HG02870 (cell line): ENCODE data around the gene NOD2.

Source experiments
- ATAC-seq: cut with Tn5 transposase; IDR thresholded peaks from one replicate; pipeline ENCODE4 v1.9.1; 2021; ENCODE audit warnings: mild to moderate bottlenecking, moderate library complexity; ENCODE audit not compliant: unreplicated experiment

NOD2 gene

DNA sequence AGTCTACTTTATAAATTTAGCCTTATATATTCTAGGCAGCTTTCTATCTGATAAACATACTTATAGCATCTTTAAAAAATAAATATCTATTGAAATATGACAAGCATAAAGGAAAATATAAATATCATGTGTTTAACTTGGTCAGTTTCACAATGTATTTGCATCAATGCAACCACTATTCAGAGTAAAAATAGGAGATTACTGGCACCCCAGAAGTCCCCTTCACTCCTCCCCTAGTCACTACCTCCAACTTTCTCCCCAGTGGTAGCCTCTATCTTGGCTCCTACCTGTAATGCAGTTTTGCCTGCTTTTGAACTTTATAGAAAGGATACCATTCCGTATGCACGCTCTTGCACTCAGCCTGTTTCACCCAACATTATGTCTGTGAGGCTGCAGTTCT is 3.2 kb upstream of the NOD2 start:
- no peak for ATAC-seq

DNA sequence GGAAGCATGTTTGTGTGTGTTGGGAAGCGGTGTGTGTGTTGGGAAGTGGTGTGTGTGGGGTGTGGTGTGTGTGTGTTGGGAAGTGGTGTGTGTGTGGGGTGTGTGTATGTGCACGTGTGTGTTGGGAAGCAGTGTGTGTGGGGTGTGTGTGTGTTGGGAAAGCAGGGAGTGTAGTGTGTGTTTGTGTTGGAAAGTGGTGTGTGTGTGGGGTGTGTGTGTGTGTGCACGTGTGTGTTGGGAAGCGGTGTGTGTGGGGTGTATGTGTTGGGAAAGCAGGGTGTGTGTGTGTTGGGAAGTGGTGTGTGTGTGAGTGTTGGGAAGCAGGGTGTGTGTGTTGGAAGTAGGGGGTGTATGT is 785 bp upstream of the NOD2 start:
- ATAC-seq: no peak

DNA sequence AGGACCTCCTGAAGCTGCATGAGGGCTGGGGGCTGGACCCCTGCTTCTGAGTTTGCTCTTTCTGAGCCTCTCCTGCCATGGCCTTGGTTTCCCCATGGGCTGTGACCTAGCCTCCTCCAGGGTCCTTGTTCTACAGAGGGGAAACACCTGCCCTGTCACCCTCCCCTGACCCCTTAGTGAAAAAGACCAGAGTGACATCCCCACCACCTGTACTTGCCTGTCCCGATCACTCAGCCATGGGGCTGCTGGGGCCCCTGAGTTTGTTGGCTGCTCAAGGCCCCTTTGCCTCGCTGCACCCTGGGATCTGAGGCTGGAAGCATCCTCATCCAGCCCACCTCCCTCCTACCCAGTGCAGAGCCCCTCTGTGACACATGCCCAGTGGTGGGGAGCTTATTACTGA is 800 bp downstream of the NOD2 start:
- no peak for ATAC-seq

DNA sequence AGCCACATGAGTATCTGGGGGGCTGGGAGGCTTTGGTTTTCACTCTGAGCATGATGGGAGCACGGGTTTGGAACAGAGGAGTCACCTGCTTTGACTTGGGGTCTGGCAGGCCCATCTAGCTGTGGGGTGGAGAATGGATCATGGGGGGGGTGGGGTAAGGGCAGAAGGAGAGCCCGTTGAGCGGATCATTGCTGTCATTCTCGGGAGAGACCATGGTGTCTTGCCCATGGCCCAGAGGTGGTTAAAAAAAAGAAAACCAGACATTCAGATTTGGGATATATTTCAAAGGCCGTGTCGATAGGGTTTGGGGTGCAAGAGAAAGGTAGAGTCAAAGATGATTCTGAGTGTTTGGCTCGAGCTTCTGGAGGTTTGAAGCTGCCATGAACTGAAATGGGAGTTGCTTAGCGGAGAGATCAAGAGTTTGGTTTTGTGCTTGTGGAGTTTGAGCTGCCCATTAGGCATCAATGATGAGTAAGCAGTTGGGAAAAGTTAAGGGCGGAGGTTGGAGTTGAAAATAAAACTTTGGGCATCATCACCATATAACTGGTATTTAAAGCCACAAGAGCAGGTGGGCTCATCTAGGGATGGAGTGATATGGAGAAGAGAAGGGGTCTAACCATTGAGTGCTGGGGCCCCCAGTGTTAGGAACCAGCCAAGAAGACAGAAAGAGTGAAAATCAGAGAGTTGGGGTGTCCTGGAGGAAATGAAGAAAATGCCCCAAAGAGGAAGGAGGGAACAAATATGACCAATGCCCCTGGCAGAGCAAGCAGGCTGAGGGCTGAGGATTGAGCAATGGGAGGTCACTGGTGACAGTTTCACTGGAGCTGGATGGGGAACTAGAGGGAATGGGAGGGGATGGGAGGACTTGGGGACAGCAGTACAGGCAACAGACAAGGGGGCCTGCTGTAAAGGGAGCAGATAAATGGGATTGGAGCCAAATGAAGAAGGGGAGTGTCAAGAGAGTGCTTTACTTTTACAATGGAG is 1.9 kb downstream of the NOD2 start:
- no peak for ATAC-seq

DNA sequence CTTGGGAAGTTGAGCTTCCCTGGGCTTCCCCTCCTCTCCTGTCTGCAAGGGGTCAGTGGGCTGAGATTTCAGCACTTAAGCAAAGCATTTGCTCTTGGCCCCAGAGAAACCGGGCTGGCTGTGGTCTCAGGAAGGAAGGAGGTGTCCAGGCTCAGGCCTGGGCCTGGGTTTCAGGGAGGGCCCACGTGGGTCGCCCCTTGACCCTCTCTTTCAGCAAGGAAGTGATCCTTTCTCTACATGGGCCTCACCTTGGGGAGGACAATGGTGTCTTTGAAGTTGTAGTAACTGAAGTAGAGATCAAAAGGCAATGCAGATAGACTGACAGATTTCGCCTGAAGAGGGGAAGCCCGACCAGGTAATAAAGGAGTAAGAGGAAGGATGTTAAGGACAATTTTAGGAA is 2.7 kb downstream of the NOD2 start:
- ATAC-seq: no peak

DNA sequence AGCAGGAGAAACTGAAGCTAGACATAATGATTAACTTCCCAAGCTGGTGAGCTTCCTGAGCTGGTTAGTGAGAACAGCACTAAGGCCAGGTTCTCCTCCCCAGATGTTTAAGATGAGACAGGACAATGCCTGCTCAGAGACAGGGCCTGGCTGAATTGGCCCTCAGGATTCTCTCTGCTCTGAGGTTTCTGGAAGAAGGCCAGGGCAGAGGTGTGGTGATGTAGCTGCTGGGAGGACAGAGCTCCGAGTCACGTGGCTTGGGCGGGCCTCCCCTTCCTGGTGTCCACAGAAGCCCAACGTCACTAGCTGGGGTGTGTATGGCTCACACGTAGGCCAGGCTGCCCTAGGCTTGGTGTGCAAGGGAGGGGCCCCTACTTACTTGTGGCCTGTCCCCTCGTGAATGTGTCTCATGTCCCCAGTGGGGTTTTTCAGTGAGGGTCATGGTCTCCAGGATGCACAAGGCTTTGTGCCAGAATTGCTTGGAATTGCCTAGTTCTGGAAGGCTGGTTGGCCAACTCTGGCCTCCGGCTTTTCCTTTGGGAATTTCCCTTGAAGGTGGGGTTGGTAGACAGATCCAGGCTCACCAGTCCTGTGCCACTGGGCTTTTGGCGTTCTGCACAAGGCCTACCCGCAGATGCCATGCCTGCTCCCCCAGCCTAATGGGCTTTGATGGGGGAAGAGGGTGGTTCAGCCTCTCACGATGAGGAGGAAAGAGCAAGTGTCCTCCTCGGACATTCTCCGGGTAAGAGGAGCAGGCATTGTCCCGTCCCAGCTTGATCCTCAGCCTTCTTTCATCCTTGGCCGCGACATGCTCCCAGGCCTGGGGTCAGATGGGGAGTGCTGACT is 3.4 kb downstream of the NOD2 start:
- peak; percentile 34 for ATAC-seq

DNA sequence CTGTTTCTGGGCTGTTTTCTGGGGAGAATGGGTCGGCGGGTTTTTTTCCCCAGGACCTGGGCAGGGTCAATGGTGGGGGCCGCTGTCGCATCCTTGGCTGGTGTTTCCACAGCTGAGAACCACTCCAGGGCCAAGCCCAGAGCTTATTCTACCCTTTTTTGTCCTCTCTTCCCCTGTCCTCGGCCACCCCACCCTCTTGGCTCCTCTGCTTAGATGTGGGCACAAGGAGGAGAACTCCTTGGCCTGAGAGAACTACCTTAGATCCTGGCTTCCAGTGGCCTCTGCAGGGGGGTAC is 4.0 kb downstream of the NOD2 start:
- ATAC-seq: no peak

DNA sequence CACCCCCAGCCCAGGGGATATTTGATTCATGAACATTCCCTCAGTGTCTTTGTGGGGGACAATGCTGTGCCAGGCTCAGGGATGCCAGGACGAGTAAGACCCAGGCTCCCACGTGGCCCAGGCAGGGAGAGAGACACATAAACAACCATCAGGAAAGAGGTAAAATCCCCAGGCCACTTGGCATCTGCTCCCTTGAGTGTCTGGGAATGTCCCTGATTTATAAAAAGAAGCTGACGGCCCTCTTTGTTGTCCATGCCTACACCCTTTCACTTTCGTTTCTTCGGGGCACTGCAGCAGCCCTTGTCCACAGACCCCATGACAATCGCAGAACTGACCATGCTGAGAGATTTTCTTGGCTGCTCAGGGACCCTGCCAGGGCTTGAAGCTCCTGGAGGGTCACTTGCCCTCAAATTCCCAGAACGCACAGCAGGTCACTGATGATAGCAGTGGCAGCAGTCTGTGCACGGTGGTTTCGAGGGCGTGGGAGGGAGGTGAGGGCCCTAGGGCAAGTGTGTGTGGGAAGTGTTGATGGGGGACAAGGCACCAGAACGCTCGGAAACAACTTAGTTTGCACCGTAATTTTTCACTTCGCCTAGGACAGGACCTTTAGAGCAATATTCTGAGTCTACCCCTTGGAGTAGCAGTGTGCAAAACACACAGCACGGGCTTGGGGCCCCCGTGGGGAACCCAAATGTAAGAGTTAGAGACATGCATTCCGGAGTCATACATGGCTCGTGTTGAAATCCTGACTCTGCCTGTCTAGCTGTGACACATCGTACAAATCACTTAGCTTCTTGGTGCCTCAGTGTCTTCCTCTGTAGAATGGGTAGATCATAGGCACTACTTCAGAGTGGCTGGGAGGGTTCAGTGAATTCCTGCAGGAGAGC is 4.7 kb downstream of the NOD2 start:
- ATAC-seq: peak; percentile 46

DNA sequence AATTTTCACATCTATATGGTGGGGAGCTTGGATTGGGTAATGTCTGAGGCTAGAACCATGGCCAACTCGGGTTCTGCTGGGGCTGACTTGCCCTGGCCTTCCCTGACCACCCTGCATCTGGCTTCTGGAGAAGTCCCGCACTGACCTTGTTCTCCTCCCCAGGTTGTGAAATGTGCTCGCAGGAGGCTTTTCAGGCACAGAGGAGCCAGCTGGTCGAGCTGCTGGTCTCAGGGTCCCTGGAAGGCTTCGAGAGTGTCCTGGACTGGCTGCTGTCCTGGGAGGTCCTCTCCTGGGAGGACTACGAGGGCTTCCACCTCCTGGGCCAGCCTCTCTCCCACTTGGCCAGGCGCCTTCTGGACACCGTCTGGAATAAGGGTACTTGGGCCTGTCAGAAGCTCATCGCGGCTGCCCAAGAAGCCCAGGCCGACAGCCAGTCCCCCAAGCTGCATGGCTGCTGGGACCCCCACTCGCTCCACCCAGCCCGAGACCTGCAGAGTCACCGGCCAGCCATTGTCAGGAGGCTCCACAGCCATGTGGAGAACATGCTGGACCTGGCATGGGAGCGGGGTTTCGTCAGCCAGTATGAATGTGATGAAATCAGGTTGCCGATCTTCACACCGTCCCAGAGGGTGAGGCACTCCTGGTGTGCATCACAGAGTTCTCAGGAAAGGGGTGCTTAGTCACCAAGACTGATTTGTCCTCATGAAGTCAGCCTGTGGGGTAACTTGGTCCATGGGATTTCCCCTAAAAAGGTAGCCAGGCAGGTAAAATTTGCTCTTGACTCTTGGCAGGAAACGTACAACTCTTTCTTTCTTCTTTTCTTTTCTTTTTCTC is 6.1 kb downstream of the NOD2 start:
- ATAC-seq: no peak

DNA sequence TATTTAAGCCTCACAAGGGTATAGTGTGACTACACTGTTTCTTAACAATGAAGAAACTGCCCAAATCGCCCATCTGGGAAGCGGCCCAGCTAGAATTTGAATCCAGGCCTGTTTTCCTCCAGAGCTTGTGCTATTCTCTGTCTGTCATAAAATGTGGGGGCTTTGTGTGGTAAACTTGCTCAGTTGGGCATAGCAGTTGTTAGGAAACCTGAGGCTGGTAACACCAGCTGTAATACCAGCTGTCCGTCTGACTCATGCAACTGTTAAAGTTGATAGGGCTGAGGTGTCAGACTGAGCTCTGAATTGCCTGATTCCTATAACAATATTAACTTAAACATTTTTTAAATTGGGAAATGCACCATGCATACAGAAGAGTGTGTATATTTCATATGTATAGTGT is 9.3 kb downstream of the NOD2 start:
- no peak for ATAC-seq

DNA sequence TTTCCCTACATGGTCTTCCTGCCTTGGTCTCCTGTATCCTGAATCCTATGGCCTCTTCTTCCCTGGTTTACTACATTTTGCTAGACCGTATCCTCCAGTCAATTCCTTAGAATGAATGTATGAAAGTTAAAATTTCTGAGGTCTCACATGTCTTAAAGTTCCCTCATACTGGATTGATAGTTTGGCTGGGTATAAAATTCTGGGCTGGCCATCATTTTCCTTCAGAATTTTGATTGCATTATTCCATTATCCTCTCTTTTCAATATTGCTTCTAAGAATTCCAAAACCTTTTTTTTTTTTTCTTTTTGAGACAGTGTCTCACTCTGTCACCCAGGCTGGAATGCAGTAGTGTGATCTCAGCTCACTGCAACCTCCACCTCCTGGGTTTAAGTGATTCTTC is 10.8 kb downstream of the NOD2 start:
- ATAC-seq: no peak

DNA sequence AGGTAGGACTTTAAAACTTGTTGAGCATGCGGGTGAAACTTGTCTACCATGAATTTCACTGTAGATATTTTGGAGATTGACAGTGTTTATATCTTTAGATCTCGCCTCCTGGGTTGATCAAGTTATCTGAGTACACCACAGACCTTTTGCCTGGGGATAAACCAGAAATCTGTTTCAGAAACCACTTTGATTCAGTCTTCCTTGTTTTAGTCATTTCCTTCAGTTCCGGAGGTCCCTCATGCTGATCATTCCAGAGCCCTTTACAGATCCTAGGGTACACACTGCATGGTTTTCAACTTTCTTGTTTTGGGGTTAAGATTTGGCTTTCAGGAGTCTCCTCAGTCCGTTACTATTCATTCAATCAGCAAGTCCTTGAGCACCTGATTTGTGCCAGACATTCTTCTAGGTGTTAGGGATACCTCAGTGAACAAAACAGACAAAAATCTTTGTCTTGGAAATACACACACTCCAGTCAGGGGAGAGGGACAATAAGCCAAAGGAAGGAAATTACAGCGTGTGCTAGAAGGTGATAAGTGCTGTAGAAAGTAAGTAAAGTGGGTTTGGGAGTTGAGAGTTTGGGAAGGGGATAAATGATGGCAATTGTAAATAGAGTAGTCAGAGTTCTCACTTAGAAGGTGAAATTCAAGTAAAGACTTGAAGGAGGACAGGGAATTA is 12.2 kb downstream of the NOD2 start:
- no peak for ATAC-seq

DNA sequence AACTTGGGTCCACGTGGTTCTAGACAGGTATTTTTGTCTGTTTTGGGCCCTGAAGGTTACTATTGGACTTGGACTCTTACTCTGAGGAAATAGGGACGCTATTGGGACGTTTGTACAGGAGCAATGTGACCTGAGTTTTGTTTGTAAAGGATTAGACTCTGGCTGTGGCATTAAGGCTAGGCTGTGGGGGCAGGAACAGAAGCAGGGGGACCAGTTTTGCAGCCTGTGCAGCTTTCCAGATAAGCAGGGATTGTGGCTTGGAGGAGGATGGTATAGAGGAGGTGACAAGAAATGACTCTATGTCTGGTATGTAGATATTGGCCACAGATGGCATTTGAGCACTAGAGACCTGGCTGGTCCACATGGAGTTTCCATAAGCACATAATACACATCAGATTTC is 12.8 kb downstream of the NOD2 start:
- ATAC-seq: no peak

DNA sequence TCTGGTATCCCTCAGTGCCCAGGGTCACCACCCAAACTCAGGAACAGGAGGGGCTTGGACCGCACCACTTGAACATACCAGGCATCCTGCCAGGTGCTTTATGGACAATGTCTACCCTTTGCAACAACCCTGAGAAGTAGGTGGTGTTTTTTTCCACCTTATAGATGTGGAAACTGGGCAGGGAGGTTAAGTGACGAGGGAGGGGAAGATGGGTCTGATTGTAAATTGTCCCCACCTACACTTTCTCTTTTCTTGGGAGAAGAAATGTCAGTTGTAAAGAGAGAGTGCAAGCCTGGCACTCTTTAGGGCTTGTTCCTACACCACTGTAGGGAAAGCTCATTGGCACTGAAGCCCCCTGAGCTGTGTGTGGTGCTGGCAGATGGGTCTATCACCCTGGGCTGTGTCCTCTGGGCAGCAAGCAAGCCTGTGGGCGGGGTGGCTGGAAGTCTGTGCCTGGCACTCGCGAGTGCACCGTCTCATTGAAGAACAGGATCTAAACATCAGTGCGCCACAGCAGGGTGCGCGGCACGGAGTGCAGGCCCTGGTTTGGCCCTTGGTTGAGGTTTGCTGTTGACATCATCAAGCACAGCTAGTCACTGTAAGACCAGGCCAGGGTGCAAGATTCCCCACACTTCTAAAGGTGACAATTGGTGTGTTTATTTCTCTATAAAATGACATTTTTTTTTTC is 15.1 kb downstream of the NOD2 start:
- ATAC-seq: no peak

DNA sequence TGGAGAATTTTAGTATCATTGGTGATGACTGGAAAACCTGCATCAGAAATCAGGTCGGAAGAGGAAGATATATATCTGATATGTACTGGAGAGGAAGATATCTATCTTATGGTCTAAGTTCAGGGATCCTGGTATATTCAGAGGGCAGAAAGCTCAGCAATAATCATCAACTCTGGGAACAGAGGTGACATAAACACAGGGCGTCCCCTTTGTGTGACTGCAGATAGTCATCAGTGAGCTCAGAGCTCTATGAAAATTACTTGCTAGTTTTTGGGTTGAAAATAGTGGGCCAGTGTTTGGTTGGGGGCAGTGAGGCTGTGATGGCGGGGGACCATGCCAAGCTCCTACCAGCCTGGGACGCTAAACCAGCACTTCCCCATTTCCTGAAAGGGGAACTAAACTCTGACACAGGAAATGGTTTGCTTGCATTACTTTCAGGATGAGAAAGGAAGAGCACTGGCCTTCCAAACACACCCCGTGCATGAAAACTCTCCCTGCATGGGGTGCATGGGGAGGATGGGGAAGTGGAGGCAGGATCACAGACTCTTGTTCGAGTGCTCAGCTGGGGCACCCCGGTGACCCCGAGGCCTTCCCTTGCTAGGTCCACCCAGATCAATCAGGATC is 15.8 kb downstream of the NOD2 start:
- ATAC-seq: no peak

DNA sequence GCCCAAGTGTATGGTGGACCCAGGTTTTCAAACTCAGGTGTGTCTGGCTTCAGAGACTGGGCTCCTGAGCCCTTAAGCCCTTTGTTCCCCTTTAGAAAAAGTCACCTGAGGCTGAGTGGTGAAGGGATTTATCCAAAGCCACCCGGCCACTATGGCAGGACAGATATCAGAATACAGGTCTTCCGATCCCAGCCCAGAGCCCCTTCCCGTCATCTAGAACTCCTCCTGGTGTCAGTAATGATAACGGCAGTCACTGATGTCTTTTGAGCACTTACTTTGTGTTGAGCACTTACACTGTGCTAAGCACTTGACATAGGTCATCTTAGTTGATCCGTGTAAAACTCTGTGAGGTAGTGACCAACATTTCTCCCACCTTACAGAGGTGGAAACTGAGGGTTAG is 16.6 kb downstream of the NOD2 start:
- no peak for ATAC-seq

DNA sequence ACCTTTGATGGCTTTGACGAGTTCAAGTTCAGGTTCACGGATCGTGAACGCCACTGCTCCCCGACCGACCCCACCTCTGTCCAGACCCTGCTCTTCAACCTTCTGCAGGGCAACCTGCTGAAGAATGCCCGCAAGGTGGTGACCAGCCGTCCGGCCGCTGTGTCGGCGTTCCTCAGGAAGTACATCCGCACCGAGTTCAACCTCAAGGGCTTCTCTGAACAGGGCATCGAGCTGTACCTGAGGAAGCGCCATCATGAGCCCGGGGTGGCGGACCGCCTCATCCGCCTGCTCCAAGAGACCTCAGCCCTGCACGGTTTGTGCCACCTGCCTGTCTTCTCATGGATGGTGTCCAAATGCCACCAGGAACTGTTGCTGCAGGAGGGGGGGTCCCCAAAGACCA is 17.6 kb downstream of the NOD2 start:
- ATAC-seq: no peak

DNA sequence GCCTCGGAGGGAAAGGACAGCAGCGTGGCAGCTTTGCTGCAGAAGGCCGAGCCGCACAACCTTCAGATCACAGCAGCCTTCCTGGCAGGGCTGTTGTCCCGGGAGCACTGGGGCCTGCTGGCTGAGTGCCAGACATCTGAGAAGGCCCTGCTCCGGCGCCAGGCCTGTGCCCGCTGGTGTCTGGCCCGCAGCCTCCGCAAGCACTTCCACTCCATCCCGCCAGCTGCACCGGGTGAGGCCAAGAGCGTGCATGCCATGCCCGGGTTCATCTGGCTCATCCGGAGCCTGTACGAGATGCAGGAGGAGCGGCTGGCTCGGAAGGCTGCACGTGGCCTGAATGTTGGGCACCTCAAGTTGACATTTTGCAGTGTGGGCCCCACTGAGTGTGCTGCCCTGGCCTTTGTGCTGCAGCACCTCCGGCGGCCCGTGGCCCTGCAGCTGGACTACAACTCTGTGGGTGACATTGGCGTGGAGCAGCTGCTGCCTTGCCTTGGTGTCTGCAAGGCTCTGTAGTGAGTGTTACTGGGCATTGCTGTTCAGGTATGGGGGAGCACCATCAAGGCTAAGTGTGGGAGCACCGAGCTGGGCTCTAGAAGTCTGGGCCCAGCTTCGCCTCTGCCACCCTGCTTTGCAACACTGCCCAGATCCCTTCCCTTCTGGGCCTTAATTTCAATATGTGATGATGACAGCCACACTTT is 18.6 kb downstream of the NOD2 start:
- no peak for ATAC-seq
